ENCODE measurements around the gene HERC6.

Gene HERC6

DNA sequence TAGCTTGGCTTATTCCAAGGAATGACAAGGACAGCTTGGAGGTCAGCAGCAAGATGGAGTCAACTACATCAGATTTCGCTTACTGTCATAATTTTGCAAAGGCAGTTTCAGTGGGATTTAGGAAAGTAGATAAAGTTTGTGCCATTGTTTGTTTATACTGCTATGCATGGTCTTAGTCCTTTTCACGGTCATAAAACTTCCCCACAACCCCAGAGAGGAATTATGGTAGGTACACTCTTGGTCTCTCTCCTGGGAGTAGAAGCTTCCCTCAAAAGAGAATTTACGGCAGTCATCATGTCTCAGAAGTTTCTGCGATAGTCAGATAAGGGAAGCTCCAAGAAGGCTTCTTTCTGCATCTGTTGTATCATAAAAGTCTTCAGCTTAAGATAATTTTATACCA, 27.9 kb upstream of the HERC6 start:
- Histone ChIP-seq H3K4me1 (ENCODE audit: control insufficient read depth, insufficient read depth, low read length) (no peaks in the 10 kb centered on the region), H3K9me3 (ENCODE audit: control insufficient read depth, insufficient read depth, low read depth, low read length) (no peaks in the 10 kb centered on the region), H3K36me3 (ENCODE audit: control insufficient read depth in 2 of 2, insufficient read depth in 1 of 2, low read length in 2 of 2) (no peaks in the 10 kb centered on the region), H3K27ac (ENCODE audit: extremely low read depth, low read depth, low read length) (no peak overlapping the region), H3K4me3 (ENCODE audit: low read depth, low read length) (no peak overlapping the region)
- no peak for TF ChIP-seq ZNF302 (tag by site-specific recombination; IDR thresholded peaks at IDR 0.05; ENCODE audit: low read depth)
- no peak for TF ChIP-seq ZNF596 (tag by site-specific recombination; IDR thresholded peaks at IDR 0.05)
- TF ChIP-seq, protein P1, sequence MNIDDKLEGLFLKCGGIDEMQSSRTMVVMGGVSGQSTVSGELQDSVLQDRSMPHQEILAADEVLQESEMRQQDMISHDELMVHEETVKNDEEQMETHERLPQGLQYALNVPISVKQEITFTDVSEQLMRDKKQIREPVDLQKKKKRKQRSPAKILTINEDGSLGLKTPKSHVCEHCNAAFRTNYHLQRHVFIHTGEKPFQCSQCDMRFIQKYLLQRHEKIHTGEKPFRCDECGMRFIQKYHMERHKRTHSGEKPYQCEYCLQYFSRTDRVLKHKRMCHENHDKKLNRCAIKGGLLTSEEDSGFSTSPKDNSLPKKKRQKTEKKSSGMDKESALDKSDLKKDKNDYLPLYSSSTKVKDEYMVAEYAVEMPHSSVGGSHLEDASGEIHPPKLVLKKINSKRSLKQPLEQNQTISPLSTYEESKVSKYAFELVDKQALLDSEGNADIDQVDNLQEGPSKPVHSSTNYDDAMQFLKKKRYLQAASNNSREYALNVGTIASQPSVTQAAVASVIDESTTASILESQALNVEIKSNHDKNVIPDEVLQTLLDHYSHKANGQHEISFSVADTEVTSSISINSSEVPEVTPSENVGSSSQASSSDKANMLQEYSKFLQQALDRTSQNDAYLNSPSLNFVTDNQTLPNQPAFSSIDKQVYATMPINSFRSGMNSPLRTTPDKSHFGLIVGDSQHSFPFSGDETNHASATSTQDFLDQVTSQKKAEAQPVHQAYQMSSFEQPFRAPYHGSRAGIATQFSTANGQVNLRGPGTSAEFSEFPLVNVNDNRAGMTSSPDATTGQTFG (tag by site-specific recombination; IDR thresholded peaks at IDR 0.05; ENCODE audit: borderline replicate concordance): no peak
- TF ChIP-seq MEIS1 (CRISPR knock-in tag; IDR thresholded peaks at IDR 0.05; ENCODE audit: borderline replicate concordance): no peak
- TF ChIP-seq ZNF561 (tag by site-specific recombination; IDR thresholded peaks at IDR 0.05; ENCODE audit: borderline replicate concordance): no peak
- TF ChIP-seq KLF9 (tag by site-specific recombination; IDR thresholded peaks at IDR 0.05; ENCODE audit: low read depth): no peak
- no peak for TF ChIP-seq KLF10 (tag by site-specific recombination; IDR thresholded peaks at IDR 0.05)
- TF ChIP-seq ZNF133 (tag by site-specific recombination; IDR thresholded peaks at IDR 0.05): no peak
- no peak for TF ChIP-seq ZBTB7A (tag by site-specific recombination; IDR thresholded peaks at IDR 0.05; ENCODE audit: low read depth)
- TF ChIP-seq, protein P2, sequence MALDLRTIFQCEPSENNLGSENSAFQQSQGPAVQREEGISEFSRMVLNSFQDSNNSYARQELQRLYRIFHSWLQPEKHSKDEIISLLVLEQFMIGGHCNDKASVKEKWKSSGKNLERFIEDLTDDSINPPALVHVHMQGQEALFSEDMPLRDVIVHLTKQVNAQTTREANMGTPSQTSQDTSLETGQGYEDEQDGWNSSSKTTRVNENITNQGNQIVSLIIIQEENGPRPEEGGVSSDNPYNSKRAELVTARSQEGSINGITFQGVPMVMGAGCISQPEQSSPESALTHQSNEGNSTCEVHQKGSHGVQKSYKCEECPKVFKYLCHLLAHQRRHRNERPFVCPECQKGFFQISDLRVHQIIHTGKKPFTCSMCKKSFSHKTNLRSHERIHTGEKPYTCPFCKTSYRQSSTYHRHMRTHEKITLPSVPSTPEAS (tag by site-specific recombination; IDR thresholded peaks at IDR 0.05): no peak
- TF ChIP-seq, protein P3, sequence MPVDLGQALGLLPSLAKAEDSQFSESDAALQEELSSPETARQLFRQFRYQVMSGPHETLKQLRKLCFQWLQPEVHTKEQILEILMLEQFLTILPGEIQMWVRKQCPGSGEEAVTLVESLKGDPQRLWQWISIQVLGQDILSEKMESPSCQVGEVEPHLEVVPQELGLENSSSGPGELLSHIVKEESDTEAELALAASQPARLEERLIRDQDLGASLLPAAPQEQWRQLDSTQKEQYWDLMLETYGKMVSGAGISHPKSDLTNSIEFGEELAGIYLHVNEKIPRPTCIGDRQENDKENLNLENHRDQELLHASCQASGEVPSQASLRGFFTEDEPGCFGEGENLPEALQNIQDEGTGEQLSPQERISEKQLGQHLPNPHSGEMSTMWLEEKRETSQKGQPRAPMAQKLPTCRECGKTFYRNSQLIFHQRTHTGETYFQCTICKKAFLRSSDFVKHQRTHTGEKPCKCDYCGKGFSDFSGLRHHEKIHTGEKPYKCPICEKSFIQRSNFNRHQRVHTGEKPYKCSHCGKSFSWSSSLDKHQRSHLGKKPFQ (tag by site-specific recombination; IDR thresholded peaks at IDR 0.05): no peak
- no peak for TF ChIP-seq ZNF529 (tag by site-specific recombination; IDR thresholded peaks at IDR 0.05; ENCODE audit: insufficient replicate concordance)
- TF ChIP-seq ZNF777 (tag by site-specific recombination; IDR thresholded peaks at IDR 0.05; ENCODE audit: borderline replicate concordance): no peak
- TF ChIP-seq, protein P4, sequence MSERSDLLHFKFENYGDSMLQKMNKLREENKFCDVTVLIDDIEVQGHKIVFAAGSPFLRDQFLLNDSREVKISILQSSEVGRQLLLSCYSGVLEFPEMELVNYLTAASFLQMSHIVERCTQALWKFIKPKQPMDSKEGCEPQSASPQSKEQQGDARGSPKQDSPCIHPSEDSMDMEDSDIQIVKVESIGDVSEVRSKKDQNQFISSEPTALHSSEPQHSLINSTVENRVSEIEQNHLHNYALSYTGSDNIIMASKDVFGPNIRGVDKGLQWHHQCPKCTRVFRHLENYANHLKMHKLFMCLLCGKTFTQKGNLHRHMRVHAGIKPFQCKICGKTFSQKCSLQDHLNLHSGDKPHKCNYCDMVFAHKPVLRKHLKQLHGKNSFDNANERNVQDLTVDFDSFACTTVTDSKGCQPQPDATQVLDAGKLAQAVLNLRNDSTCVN (tag by site-specific recombination; optimal IDR thresholded peaks at IDR 0.05): no peak
- no peak for TF ChIP-seq ZFP41 (tag by site-specific recombination; IDR thresholded peaks at IDR 0.05; ENCODE audit: borderline replicate concordance)
- no peak for TF ChIP-seq ZNF391 (tag by site-specific recombination; IDR thresholded peaks at IDR 0.05; ENCODE audit: borderline replicate concordance, low read depth)
- no peak for TF ChIP-seq ZNF175 (tag by site-specific recombination; IDR thresholded peaks at IDR 0.05)
- TF ChIP-seq ZNF132 (tag by site-specific recombination; IDR thresholded peaks at IDR 0.05; ENCODE audit: borderline replicate concordance): no peak
- no peak for TF ChIP-seq ZNF155 (tag by site-specific recombination; IDR thresholded peaks at IDR 0.05)
- CTCF ChIA-PET: interaction anchor here (0.6 to 1.3 kb wide), 3 partner anchors 18 to 496 kb away, joined by 3 to 6 read pairs (median 4); no protein-coding TSS in a partner anchor
- POLR2A ChIA-PET: interaction anchor here (0.5 kb wide), 1 partner anchor 164 kb away, joined by 3 read pairs; no protein-coding TSS in a partner anchor

Data from HEK293 (cell line).